Fibroblast of mammary gland (primary cell): ENCODE measurements around the gene GRIP1.

ENCODE experiments used
- DNase-seq: peaks from one replicate; pipeline ENCODE4 v3.0.0-alpha.2; 2010; ENCODE audit warnings: low read depth
- H3K4me3 ChIP-seq: 2 replicates; pipeline ENCODE4 v1.5.1; 2011; ENCODE audit warnings: low read depth, mild to moderate bottlenecking, low read length, moderate library complexity; ENCODE audit not compliant: control insufficient read depth
- TF ChIP-seq, protein P1 (sequence below): conservative IDR thresholded peaks from 2 replicates; pipeline ENCODE4 v1.5.1; 2011; ENCODE audit warnings: low read depth, low read length, inconsistent platforms; ENCODE audit not compliant: control insufficient read depth, insufficient read depth

Gene GRIP1

DNA sequence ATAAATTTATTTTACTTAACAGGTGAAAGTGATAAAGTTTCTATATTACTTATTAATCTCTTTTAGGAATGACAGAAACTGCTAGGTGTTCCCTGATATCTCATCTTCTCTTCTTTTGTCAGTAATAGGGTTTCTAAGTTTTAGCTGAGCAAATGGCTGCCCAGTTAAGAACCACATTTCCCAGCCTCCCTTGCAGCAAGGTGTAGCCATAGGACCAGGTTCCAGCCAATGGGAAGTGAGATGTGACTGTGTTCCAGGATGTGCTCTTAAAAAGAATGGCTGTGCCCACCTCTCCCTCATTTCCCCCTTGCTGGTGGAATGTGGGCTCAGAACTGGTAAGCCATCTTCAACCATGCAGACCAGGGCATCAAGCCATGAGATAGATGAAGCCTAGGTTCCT lies 210.9 kb downstream of the GRIP1 start:
- TF ChIP-seq, protein P1, sequence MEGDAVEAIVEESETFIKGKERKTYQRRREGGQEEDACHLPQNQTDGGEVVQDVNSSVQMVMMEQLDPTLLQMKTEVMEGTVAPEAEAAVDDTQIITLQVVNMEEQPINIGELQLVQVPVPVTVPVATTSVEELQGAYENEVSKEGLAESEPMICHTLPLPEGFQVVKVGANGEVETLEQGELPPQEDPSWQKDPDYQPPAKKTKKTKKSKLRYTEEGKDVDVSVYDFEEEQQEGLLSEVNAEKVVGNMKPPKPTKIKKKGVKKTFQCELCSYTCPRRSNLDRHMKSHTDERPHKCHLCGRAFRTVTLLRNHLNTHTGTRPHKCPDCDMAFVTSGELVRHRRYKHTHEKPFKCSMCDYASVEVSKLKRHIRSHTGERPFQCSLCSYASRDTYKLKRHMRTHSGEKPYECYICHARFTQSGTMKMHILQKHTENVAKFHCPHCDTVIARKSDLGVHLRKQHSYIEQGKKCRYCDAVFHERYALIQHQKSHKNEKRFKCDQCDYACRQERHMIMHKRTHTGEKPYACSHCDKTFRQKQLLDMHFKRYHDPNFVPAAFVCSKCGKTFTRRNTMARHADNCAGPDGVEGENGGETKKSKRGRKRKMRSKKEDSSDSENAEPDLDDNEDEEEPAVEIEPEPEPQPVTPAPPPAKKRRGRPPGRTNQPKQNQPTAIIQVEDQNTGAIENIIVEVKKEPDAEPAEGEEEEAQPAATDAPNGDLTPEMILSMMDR, result no peak
- no peak overlapping the region for H3K4me3 ChIP-seq
- peak; percentile 10 for DNase-seq

GRCh38 chr12:66461331-66461730 lies 217.5 kb downstream of the GRIP1 start:
- DNase-seq, result no peak
- TF ChIP-seq, protein P1, result no peak
- H3K4me3 ChIP-seq, result no peak overlapping the region

DNA sequence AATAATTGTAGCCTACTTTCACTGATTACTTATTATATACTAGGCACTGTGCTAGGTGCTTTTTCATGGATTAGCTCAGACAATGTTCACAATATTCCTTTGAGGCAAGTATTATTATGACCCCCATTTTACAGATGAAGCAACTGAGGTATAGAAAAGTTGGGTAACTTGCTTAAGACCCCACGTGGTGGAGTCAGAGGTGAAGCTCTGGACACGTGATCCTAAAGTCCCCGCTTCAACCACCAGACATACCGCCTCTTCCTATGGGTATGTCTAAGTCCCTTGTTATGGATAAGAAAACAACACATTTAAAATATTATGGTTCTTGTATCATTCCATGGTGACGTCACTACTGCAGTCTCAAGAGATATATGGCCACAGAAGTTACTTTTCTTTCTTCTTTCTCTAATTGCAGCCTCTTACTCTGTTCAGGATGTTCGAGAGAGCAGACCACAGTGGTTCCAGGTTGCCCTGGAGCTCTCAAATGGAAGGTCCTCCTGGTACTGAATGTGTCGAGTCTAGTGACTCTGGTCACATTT lies 218.9 kb downstream of the GRIP1 start:
- TF ChIP-seq, protein P1, result no peak
- H3K4me3 ChIP-seq, result no peak overlapping the region
- DNase-seq, result no peak

DNA sequence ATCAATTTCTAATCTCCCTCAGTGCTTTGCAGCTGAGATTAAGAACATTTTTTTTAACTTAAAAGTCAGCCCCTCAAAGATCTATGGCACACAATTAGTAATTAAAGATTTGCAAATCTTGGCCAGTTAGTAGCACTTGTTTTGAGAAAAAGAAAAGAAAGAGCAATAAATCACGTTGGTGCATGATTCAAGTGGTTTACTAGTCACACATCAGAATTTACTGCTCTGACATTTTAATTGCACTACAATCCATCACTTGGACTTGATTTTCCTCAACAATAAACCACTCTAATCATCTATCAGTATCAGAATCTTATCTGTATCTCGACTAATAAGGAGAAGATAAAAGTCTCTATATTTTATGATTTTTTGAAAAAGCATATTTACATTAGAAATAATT lies 222.3 kb downstream of the GRIP1 start:
- no peak for DNase-seq
- H3K4me3 ChIP-seq, result no peak overlapping the region
- TF ChIP-seq, protein P1, result no peak

- no peak overlapping the region for H3K4me3 ChIP-seq
- TF ChIP-seq, protein P1, result no peak
- no peak for DNase-seq
Observed at GRCh38 chr12:66453844-66454243, 225.0 kb downstream of the GRIP1 start.

DNA sequence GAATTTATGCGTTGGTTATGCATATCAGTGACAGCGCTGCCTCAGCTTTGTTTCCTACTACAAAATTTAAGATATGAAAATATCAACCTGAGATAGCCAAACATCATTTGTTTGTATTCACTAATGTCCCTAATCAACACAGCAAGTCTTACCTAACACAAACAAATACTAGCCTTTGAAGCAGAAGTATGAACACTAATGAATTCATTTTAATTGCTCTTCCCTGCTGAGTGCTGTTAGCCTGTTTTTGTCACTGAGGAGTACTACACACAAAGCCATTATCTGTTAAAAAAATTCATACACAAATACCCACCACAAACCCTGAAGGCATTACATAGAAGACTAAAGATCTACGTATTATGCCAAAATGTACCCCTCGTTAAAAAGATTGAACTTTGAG lies 225.8 kb downstream of the GRIP1 start:
- TF ChIP-seq, protein P1, result no peak
- no peak overlapping the region for H3K4me3 ChIP-seq

DNA sequence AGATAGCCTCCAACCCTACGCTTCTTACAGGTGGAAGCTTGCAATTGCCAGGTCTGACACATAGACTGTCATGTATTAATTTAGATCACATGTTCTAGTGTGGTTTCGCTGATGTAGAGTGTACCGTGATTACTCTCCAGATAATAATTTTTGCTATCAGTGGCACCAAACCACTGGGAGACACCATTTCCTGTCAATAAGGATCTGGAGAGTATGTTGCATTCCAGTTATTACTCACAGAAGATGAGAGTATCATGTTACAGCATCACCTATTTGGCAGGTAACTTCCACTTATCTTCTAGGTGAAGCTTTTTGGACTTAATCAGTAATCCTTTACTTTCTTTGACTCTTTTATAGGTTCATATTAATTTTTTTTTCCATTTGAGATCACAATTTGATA lies 229.3 kb downstream of the GRIP1 start:
- TF ChIP-seq, protein P1, result no peak
- no peak overlapping the region for H3K4me3 ChIP-seq
- no peak for DNase-seq

More for the DNA sequence above, 225.8 kb downstream of the GRIP1 start:
- DNase-seq, result no peak
